Loucy (cell line): Measurements from ENCODE around the gene LCN10.

Experiments
- H2AFZ ChIP-seq: fragments of 200-600 bp; sonication (generic); 2 replicates; pipeline ENCODE4 v1.6.0; 2016; ENCODE audit warnings: antibody characterized with exemption, mild to moderate bottlenecking, low read length, moderate library complexity
- H3F3A ChIP-seq: fragments of 200-600 bp; 2 replicates; pipeline ENCODE4 v1.6.0; 2016; ENCODE audit warnings: antibody characterized with exemption, low read depth, mild to moderate bottlenecking
- H3K27me3 ChIP-seq: fragments of 200-600 bp; sonication (generic); 2 replicates; pipeline ENCODE4 v1.6.1; 2014; ENCODE audit warnings: low read length, mild to moderate bottlenecking; ENCODE audit not compliant: insufficient read depth, poor library complexity, severe bottlenecking
- H3K36me3 ChIP-seq: fragments of 200-600 bp; sonication (generic); 2 replicates; pipeline ENCODE4 v1.6.1; 2016; ENCODE audit warnings: low read length; ENCODE audit not compliant: insufficient read depth
- H3K4me1 ChIP-seq: fragments of 200-600 bp; sonication (generic); 2 replicates; pipeline ENCODE4 v1.5.1; 2014; ENCODE audit warnings: low read length, mild to moderate bottlenecking; ENCODE audit not compliant: insufficient read depth, poor library complexity, severe bottlenecking
- H3K4me2 ChIP-seq: fragments of 200-600 bp; sonication (generic); 2 replicates; pipeline ENCODE4 v1.6.0; 2014; ENCODE audit warnings: antibody characterized with exemption, low read length, low read depth, mild to moderate bottlenecking; ENCODE audit not compliant: poor library complexity, severe bottlenecking
- H3K4me3 ChIP-seq: fragments of 200-600 bp; sonication (generic); 2 replicates; pipeline ENCODE4 v1.5.1; 2014; ENCODE audit warnings: low read length, mild to moderate bottlenecking, mixed read lengths; ENCODE audit not compliant: poor library complexity, severe bottlenecking
- H3K79me2 ChIP-seq: fragments of 200-600 bp; sonication (generic); 2 replicates; pipeline ENCODE4 v1.6.1; 2014; ENCODE audit warnings: low read length; ENCODE audit not compliant: insufficient read depth
- H3K9ac ChIP-seq: fragments of 200-600 bp; sonication (generic); 2 replicates; pipeline ENCODE4 v1.6.0; 2014; ENCODE audit warnings: mild to moderate bottlenecking, low read depth, low read length, moderate library complexity; ENCODE audit not compliant: poor library complexity, severe bottlenecking
- H3K9me2 ChIP-seq: fragments of 200-600 bp; sonication (generic); replicated peaks from 2 replicates; pipeline ENCODE4 v1.6.1; 2016; ENCODE audit warnings: low read depth, low read length, mixed read lengths
- H3K9me3 ChIP-seq: fragments of 200-600 bp; sonication (generic); 2 replicates; pipeline ENCODE4 v1.6.1; 2014; ENCODE audit warnings: mild to moderate bottlenecking, antibody characterized with exemption, low read length, low read depth; ENCODE audit not compliant: insufficient read depth
- H4K20me1 ChIP-seq: fragments of 200-600 bp; sonication (generic); 2 replicates; pipeline ENCODE4 v1.6.0; 2014; ENCODE audit warnings: antibody characterized with exemption, low read length, mild to moderate bottlenecking; ENCODE audit not compliant: insufficient read depth, poor library complexity, severe bottlenecking
- CTCF ChIP-seq: fragments of 200-600 bp; sonication (generic); conservative IDR thresholded peaks from 2 replicates; pipeline ENCODE4 v1.5.1; 2014; ENCODE audit warnings: mild to moderate bottlenecking, antibody characterized with exemption, low read length
- EZH2phosphoT487 ChIP-seq: fragments of 200-600 bp; IDR thresholded peaks from 2 replicates; pipeline ENCODE4 v1.6.1; 2018; ENCODE audit warnings: antibody characterized with exemption, mild to moderate bottlenecking, moderate library complexity, borderline replicate concordance

LCN10 gene

DNA sequence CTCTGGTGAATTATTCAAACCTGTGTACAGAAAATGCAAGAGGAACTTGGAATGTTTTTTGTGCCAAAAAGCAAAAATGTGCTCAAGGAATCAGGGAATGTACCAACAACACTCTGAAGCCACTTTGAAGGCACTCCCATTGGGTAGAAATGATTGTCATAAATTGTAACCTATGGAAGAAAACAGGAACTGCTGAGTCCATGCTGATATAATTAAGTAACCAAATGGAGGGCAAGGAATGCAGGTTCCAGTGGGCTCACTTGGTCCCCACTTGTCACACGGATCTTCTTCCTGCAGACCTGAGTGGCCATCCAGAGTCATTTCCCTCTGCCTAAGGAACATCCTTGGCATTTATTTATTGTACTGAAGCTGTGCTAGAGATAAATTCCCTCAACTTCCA, 8.5 kb upstream of the LCN10 start:
- no peaks in the 10 kb centered on the region for H3K27me3 ChIP-seq
- TF ChIP-seq CTCF (no peak), EZH2phosphoT487 (no peak)
- H3K9ac ChIP-seq = no peak overlapping the region
- no peak overlapping the region for H3K4me3 ChIP-seq
- no peak overlapping the region for H3K4me2 ChIP-seq
- H3K9me2 ChIP-seq = no peaks in the 10 kb centered on the region
- no peaks in the 10 kb centered on the region for H3F3A ChIP-seq
- H2AFZ ChIP-seq = no peak overlapping the region
- no peaks in the 10 kb centered on the region for H4K20me1 ChIP-seq
- no peaks in the 10 kb centered on the region for H3K4me1 ChIP-seq
- no peaks in the 10 kb centered on the region for H3K79me2 ChIP-seq
- peaks cover 9% of the 10 kb centered on the region; the same call in 1 of the 2 replicates for H3K9me3 ChIP-seq
- no peaks in the 10 kb centered on the region for H3K36me3 ChIP-seq

DNA sequence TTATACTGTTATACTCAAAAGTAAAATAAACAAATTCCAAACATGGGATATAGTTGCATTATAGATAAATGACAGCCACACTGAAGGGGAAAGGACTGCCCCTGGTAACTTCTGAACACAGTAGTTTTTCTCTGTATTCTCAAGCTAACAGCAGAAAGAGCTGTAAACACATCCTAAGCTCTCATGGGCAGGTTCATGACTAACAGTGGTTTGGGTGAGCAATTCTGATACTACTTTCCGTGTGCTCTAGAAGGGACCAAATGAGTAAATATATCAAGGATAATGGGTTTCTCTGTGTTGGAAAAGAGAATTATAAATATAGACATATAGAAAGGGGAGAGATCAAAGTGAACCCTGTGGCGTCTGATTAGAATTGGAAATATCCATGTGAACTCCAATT, 7.8 kb upstream of the LCN10 start:
- H3K27me3 ChIP-seq = no peaks in the 10 kb centered on the region
- H3K4me1 ChIP-seq = no peaks in the 10 kb centered on the region
- no peaks in the 10 kb centered on the region for H3F3A ChIP-seq

DNA sequence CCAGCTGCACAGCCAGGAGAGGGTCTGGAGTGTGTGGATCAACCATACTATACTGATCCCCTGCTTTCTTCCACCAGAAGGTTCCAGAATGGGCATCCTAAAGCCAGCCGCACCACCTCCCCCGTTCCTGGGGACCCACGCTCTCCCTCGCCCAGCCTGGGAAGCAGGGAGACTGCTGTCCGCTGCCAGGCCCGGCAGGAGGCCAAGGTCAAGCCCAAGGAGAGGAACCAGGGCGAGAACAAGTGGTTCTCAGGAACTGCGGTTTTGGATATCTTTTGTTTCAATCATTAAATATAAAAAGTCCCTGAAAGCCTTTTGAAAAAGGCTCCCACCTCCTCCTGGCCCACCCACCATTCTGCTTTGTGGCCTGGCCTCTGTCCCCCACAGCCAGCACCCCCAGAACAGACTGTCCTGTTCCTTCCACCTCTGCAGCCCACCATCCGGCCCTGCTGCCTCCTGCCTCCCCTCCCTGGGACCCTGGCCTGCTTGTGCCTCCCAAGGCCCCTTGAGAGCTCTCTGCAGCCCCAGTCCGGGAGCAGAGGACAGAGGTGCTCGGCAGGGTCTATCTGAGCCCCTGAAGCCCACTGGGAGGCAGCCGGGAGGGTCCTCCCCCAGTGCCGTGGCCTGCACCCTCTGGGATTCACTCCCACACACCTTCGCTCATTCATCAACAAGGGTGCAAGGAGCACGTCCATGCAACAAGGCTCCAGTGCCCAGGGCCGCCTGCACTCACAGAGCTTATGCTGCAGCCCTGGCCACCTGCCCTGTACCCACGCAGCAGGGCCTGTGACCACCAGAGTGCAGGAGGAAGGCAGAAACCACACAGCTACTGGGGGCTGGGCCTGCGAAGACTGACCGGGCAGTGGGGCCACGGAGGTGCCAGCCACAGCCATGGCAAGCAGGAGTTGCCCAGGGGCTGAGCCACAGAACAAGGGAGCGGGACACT, 6.2 kb upstream of the LCN10 start:
- no peaks in the 10 kb centered on the region for H3F3A ChIP-seq
- no peak overlapping the region for H3K9ac ChIP-seq
- H3K27me3 ChIP-seq = no peaks in the 10 kb centered on the region
- H2AFZ ChIP-seq = no peak overlapping the region
- TF ChIP-seq EZH2phosphoT487 = no peak
- TF ChIP-seq CTCF = no peak
- no peak overlapping the region for H3K4me2 ChIP-seq
- H4K20me1 ChIP-seq = no peaks in the 10 kb centered on the region
- no peaks in the 10 kb centered on the region for H3K9me2 ChIP-seq
- no peaks in the 10 kb centered on the region for H3K79me2 ChIP-seq
- no peaks in the 10 kb centered on the region for H3K4me1 ChIP-seq
- H3K4me3 ChIP-seq = no peak overlapping the region
- H3K36me3 ChIP-seq = no peaks in the 10 kb centered on the region
- peaks cover 9% of the 10 kb centered on the region; the same call in 1 of the 2 replicates for H3K9me3 ChIP-seq

More for the DNA sequence above, 7.8 kb upstream of the LCN10 start:
- H2AFZ ChIP-seq = no peak overlapping the region
- no peak overlapping the region for H3K9ac ChIP-seq
- H3K4me2 ChIP-seq = no peak overlapping the region
- H4K20me1 ChIP-seq = no peaks in the 10 kb centered on the region
- H3K9me3 ChIP-seq = peaks cover 9% of the 10 kb centered on the region; the same call in 1 of the 2 replicates
- H3K4me3 ChIP-seq = no peak overlapping the region
- TF ChIP-seq CTCF (no peak), EZH2phosphoT487 (no peak)
- no peaks in the 10 kb centered on the region for H3K9me2 ChIP-seq
- no peaks in the 10 kb centered on the region for H3K36me3 ChIP-seq
- H3K79me2 ChIP-seq = no peaks in the 10 kb centered on the region
